GM12864 (cell line): ENCODE measurements around the gene BAZ2B.

ENCODE experiments used
- DNase-seq: peaks from one replicate; pipeline ENCODE4 v3.0.0-alpha.2; 2011; ENCODE audit warnings: low read depth
- H3K4me3 ChIP-seq: 2 replicates; pipeline ENCODE4 v1.5.1; 2011; ENCODE audit warnings: mild to moderate bottlenecking, low read depth, low read length, control low read depth
- CTCF ChIP-seq: IDR thresholded peaks from 2 replicates; pipeline ENCODE4 v1.5.1; 2011; ENCODE audit warnings: low read depth, mild to moderate bottlenecking, moderate library complexity, low read length, control low read depth, inconsistent platforms; ENCODE audit errors: missing control alignments

The BAZ2B gene

GRCh38 chr2:159275111-159275510 lies 341.2 kb downstream of the BAZ2B start:
- TF ChIP-seq CTCF = no peak
- no peak for DNase-seq
- no peak overlapping the region for H3K4me3 ChIP-seq

- DNase-seq = no peak
- no peak overlapping the region for H3K4me3 ChIP-seq
- no peak for TF ChIP-seq CTCF
Observed at GRCh38 chr2:159272156-159272555, 344.2 kb downstream of the BAZ2B start.

GRCh38 chr2:159270744-159271379 lies 345.5 kb downstream of the BAZ2B start:
- H3K4me3 ChIP-seq = no peak overlapping the region
- TF ChIP-seq CTCF = no peak
- DNase-seq = no peak
